NCI-H748 treated with DMSO at 0.1 percent for 48 hours (cell line): Measurements from ENCODE around the gene NAMPT.
"Not testable (repeated sequence)": the region's sequence is repeated elsewhere in the genome, so short reads cannot be mapped to it uniquely, and the experiment has no call there.

ENCODE experiments used
- DNase-seq: peaks from one replicate; lab custom pipeline; 2025; lab: John Stamatoyannopoulos, UW

NAMPT gene

DNA sequence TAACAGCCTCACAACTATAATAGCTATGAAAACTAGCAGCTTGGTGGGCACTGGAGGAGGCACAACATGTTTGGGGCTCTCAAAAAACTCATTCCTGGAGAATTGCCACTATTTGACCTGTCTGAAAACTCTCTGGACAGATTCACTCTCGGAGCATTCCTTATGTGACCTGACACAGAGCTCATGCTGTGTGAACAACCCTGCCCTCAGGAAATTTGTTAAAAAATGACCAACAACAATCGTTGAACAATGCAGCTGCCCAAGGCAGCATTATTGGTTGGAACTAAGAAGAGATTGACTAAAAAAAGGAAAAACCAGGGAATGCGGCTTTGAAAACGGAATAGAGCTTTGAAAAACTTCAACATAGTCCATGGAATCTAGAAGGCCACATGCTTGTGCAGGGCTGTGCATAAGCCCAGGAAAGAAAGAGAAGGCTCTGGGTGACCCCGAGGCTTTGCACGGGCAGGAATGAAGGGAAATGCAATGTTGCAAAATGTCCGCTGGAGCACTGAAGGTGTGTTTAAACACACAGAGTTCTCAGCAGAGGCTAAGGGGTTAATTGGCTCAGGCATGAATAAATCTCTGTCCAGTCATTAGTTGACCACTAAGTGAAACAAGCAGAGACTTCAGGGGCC, 52.8 kb downstream of the NAMPT start:
- no peak for DNase-seq

DNA sequence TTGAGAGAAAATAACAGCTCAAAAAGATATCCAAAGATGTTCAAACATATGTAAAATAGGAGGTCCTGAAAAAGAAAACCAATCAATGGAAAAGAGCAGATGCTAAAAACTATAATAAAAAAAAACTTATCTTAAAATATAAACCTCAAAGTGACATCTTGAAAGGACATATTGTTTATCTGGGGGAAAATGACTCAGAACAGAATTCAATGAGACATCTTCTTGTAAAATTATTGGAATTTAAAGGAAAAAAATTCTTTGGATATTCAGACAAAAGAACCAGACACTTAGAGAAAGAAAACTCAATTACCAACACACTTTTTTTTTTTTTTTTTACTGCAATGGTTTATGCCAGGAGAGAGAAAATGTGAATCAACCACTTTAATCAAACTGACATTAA, 58.9 kb downstream of the NAMPT start:
- DNase-seq = no peak

DNA sequence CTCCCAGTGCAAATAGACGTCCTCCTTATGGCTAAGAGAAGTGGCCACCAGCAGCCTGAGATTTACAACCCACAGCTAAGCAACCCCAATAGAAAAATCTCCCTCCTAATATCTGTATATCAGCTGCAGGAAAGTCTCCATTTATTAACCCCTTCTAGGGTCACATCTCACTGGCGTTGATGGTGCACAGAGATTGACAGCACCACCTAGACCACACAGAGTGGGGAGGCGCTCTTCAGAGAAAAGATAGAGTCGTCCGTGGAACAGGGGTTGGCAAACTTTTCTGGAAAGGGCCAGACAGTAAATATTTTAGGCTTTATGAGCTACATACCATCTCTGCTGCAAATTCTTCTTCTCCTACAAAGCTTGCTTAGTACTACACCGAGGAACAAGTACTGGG, 60.0 kb downstream of the NAMPT start:
- no peak for DNase-seq

DNA sequence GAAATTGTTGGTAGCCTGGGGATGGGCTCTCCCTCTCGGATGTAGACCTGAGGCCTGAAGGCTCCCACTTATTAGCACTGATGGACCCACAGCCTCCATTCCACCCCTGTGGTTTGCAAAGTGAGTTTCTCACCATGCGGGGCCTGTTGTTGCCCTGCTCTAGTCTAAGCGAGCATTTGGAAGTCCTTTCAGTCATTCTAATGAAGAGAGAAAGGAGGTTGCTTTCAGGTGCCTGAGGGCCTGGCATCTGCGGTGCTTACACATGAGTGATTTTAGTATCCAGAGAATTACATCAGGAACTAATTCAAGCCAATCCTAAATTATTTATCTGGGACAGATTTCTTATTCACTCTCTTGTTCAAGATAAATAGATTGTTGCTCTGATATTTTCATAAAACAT, 61.6 kb downstream of the NAMPT start:
- DNase-seq = no peak

GRCh38 chr7:106222545-106222944, 62.2 kb downstream of the NAMPT start:
- no peak for DNase-seq

DNA sequence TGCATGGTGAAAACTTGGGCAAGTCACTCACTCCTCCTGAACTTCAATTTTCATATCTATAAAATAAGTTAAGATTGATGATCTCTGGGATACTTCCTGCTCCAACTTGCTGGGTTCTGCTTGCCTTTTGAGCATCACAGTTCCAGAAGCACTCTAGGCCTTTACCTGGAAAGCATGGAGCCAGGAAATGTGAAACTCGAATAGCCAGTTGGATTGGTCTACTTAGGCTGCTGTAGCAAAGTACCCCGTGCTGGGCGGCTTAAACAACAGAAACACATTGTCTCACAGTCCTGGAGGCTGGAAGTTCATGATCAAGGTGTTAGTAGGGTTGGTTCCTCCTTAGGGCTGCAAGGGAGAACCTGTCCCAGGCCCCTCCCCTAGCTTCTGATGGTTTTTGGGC, 64.5 kb downstream of the NAMPT start:
- DNase-seq = no peak

DNA sequence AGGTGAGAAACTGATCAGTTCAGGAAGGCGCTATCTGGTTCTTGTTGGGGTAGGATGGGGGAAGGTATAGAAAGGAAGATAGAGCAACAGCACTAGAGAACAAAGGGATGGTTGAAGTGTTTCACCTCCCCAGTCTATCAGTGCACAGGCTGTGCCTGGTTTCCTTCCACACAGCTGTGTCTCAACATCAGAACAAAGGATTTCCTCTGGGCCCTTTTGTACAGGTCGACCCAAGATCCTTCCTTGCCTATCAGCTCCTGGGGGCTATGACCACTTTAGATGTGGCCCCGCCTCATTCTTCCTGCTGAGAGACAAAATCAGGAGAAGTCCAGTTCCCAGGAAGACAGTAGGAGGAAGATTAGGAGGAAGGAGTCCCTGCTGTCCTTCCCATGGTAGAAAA, 65.6 kb downstream of the NAMPT start:
- no peak for DNase-seq

GRCh38 chr7:106218546-106218945, 66.2 kb downstream of the NAMPT start:
- no peak for DNase-seq

DNA sequence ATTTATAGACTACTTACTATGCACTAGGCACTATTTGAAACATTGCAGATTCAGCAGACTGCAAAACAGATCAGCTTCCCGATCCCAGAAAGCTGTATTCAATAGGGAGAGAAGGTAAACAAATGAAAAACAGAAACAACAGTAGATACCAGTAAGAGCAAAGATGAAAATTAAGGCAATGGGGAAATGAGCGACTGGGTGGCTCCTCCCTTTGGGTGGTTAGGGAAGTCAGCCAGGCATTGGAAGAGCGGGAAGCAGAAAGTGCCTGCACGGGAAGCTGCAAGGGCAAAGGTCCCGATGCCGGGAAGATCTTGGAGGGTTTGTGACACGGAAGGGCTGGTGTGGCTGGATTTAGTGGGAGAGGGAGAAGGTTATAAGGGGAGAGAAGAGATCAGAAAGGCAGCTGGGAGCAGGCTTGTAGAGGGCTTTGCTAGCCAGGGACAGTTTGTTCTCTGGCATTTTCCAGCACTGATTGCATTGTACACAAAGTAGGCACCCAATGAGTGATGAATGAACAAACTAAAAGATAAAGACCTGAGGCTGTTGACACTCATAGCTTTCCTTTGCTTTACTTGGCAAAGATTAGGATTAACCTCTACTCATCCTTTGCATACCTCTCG, 67.8 kb downstream of the NAMPT start:
- DNase-seq = no peak

DNA sequence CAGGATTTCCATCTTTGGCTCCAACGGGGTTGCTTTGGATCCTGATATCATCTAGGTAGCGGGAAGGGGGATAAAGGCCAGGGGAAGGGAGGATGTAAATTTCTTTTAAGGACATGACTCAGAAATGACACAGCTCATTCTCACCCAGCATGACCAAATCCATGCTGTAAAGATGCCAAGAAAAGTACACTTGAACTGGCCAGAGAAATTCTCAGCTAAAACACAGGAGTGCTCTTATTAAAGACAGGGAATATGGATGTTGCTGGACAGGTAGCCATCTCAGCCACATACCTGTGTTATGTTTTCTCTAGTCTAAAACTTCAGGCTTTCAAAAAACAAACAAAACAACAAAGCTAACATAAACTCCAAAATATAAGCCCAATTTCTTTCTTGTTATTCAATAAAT, 68.3 kb downstream of the NAMPT start:
- no peak for DNase-seq

DNA sequence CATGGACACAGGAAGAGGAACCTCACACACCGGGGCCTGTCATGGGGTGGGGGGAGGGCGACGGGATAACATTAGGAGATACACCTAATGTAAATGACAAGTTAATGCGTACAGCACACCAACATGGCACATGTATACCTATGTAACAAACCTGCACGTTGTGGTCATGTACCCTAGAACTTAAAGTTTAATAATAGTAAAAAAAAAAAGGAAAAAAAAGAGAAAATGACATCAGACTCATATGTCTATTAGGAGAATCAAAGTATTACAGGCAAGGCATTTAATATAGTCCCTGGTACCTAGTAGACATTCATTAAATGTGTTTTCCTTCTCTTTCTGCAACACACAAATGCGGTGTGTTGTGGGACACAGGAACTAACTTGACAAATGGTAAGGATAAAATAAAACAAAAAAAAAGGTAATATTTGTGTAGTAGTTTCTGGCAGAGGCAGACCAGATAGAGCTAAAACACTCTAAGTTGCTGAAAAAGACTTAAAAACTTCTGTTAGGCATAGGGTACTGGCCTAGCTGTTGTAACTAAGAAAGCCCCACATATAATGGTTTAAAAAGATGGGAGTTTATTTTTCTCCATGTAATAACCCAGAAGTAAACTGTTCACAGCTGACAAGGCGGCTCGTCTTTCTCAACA, 68.8 kb downstream of the NAMPT start:
- DNase-seq = no peak

DNA sequence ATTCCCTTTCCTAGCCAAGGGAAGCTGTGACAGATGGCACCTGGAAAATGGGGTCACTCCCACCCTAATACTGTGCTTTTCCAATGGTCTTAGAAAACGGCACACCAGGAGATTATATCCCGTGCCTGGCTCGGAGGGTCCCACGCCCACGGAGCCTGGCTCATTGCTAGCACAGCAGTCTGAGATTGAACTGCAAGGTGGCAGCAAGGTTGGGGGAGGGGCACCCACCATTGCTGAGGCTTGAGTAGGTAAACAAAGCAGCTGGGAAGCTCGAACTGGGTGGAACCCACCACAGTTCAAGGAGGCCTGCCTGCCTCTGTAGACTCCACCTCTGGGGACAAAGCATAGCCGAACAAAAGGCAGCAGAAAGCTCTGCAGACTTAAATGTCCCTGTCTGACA, 75.8 kb downstream of the NAMPT start:
- DNase-seq = not testable (repeated sequence)

DNA sequence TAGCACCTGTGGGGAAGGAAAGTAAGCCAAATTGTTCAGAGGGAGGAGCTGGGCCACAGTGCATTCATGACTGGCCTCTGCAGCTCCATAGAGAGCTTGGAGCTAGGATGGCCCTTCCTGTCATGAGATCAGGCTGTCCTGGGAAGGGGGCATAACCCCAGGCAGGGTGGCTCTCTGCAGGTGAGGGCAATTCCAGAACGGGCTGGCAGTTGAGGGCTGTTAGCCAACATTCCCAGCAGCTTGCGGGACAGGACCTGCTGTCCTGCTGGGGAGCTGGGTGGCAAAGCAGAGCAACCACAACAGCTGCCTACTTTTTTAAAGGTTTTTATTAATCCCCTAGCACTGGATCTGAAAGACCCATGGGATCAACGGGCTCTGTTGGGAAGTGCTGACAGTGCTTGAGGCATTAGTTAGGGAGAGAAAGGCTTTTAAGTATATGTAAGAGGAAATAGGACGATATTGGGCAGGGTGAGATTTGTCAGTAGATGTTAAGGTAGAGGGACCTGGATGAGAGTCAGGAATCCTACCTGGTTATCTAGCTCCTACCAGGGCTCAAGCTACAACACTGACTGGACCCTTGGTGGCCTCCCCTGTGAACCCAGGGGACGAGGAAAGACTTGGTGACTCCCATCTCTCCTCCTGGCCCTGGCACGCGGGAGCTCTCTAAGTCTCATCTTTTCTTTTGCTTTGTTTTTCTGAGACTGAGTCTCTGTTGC, 77.8 kb downstream of the NAMPT start:
- DNase-seq = no peak

DNA sequence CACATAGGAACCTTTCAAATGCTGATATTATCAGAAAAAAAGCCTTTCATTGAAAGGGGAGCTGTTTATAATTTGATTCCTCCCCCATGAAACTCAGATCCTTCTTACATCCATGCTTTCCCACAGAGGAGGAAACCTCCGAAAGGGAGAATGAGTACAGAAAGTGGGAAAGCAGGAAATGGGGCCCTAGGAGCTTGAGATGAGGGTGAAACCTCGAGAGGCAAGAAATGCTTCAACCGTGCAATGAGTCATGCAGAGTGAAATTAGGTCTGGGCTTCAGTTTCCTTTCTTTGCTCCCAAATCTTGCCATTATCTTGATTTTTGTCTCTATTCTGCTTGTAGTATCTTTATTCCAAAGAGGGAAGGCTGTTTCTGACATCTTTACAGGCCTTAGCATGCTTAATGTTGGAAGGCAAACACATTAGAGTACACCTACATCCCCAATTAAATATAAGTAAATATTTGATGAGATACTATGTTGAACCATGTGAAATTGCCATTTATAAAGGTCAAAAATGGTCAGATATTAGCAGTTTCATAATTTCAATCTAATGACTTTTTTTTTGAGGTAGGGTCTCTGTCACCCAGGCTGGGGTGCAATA, 79.1 kb downstream of the NAMPT start:
- DNase-seq = no peak

GRCh38 chr7:106203473-106203872, 81.3 kb downstream of the NAMPT start:
- no peak for DNase-seq

- DNase-seq = no peak
Measured at GRCh38 chr7:106201164-106201563, 83.6 kb downstream of the NAMPT start.

DNA sequence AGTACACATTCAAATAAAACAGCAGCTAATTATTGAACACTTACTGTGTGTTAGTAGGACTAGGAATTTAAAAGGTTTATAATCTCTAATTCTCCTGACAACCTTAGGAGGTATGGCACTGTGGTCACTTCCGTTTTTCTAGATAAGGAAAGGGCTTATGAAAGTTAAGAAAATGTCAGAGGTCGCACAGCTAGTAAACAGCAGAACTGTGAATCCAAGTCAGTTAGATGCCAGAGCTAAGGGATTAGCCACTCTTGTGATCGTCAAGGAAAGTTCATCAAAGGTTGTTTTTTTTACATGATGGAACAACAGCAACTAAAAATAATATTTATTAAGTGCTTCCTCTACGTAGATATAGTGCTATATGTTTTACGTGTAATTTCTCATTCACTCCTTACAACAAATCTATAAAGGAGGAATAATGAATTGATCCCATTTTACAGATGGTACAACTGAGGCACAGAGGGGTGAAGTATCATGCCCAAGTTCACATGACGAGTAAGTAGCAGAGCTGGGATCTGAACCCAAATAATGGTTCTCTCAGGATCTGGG, 84.9 kb downstream of the NAMPT start:
- no peak for DNase-seq

DNA sequence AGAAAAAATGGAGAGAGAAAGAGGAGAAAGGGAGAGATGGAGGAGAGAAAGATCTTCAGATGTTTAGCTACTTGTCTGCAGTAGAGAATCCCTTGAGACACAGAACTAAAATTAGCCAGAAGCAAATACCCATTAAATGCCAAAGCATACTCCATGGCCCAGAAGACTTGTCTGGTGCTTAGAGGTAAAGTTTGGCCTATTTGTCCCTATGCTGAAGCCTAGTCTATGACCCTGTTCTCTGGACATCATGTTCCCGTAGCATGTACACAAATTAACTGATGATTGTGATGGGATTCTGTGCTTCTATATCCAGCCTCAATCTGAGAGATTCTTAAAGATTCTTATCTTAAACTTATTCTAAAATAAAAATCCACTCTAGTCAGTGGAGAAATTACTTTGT, 85.8 kb downstream of the NAMPT start:
- DNase-seq = no peak
